ENCODE data around the gene MYO3A. TPM values are rescaled to one million over a fixed set of nuclear protein-coding genes. Genes with fewer than 3 reads are reported as not detected.

MYO3A gene
- total and polyA plus RNA-seq, 2 of the 4 experiments (the other 2 are of a cell fraction): not detected

- dilution Hi-C loops (cut with HindIII; ENCODE audit: low sequenced_read_pairs, unreplicated experiment): no loop called here
- no peak overlapping the region for H3K27ac ChIP-seq (ENCODE audit: insufficient read depth, low read length)
Measured at GRCh38 chr10:26025523-26025922, 91.5 kb downstream of the MYO3A start.

More at GRCh38 chr10:26025523-26025922, 91.5 kb downstream of the MYO3A start:
- no peak overlapping the region for H2BK20ac ChIP-seq (ENCODE audit: low read depth, low read length)
- H4K5ac ChIP-seq (ENCODE audit: low read depth, low read length): no peak overlapping the region
- H3K79me1 ChIP-seq (ENCODE audit: low read depth in 1 of 2, low read length in 2 of 2): no peaks in the 10 kb centered on the region
- H3K36me3 ChIP-seq (ENCODE audit: control insufficient read depth, insufficient read depth, low read length): no peaks in the 10 kb centered on the region
- H3K14ac ChIP-seq (replicated peaks; ENCODE audit: low read depth, low read length): no peak overlapping the region
- ATAC-seq (ENCODE audit: low read depth): no peak
- no peak overlapping the region for H2AK5ac ChIP-seq (ENCODE audit: low read depth, low read length)
- intact Hi-C loops (cut with micrococcal nuclease): no loop called here
- no peak overlapping the region for H2AFZ ChIP-seq (replicated peaks; ENCODE audit: low read length, poor library complexity)
- no peaks in the 10 kb centered on the region for H3K27me3 ChIP-seq (ENCODE audit: control insufficient read depth, insufficient read depth, low read length)
- no peak overlapping the region for H4K8ac ChIP-seq (ENCODE audit: low read depth in 2 of 2, low read length in 2 of 2)
- no peak for TF ChIP-seq USF2 (IDR thresholded peaks at IDR 0.05; ENCODE audit: low read depth, low read length)
- no peak for TF ChIP-seq SMC3 (IDR thresholded peaks at IDR 0.05; ENCODE audit: low read depth, low read length)
- TF ChIP-seq FOS (IDR thresholded peaks at IDR 0.05; ENCODE audit: low read depth, low read length): no peak
- TF ChIP-seq BHLHE40 (IDR thresholded peaks at IDR 0.05; ENCODE audit: low read depth, low read length): no peak
- no peak for TF ChIP-seq MXI1 (IDR thresholded peaks at IDR 0.05; ENCODE audit: borderline replicate concordance, low read depth, low read length)
- no peak for TF ChIP-seq MAFK (IDR thresholded peaks at IDR 0.05; ENCODE audit: low read depth, low read length)
- no peak overlapping the region for H2BK15ac ChIP-seq (ENCODE audit: low read depth, low read length)
- H3K9me1 ChIP-seq (ENCODE audit: insufficient read depth, low read length): no peaks in the 10 kb centered on the region
- no peak overlapping the region for H2BK5ac ChIP-seq (ENCODE audit: low read depth, low read length, poor library complexity, severe bottlenecking)
- CTCF ChIA-PET: no interaction called here
- no peaks in the 10 kb centered on the region for H3K4me1 ChIP-seq (ENCODE audit: control insufficient read depth, insufficient read depth, low read length)
- no peak overlapping the region for H3K4ac ChIP-seq (ENCODE audit: low read depth, low read length)
- H3K9ac ChIP-seq (ENCODE audit: low read depth, low read length): no peak overlapping the region
- H2BK120ac ChIP-seq (ENCODE audit: low read depth, low read length): no peak overlapping the region
- in situ Hi-C loops (cut with MboI; ENCODE audit: low sequenced_read_pairs): no loop called here
- H3K4me3 ChIP-seq (ENCODE audit: insufficient read depth, low read depth, low read length): no peak overlapping the region
- no peak overlapping the region for H3K56ac ChIP-seq (ENCODE audit: extremely low read depth, insufficient read depth, low read length)
- no peak overlapping the region for H3K18ac ChIP-seq (ENCODE audit: low read depth, low read length)
- POLR2A ChIA-PET (ENCODE audit: unreplicated experiment): no interaction called here
- no peak overlapping the region for H2AK9ac ChIP-seq (replicated peaks; ENCODE audit: low read depth, low read length, poor library complexity)
- no peak for DNase-seq
- no peak overlapping the region for H4K91ac ChIP-seq (ENCODE audit: insufficient read depth, low read depth, low read length)
- BruUV-seq (replicated peaks): no TSS peak
- no peaks in the 10 kb centered on the region for H4K20me1 ChIP-seq (ENCODE audit: insufficient read depth, low read length)
- no peak overlapping the region for H3K4me2 ChIP-seq (ENCODE audit: low read depth, low read length)
- peaks cover 4% of the 10 kb centered on the region; the same call in 1 of the 2 replicates for H3K9me3 ChIP-seq (ENCODE audit: control insufficient read depth, insufficient read depth, low read length)
- H3K23ac ChIP-seq (ENCODE audit: low read depth, low read length): no peak overlapping the region
